Measurements from ENCODE around the gene AK3. TPM values are rescaled to one million over a fixed set of nuclear protein-coding genes. Genes with fewer than 3 reads are reported as not detected.

AK3 gene
- polyA plus RNA-seq, 2 donors = 36.0 to 39.0 TPM

DNA sequence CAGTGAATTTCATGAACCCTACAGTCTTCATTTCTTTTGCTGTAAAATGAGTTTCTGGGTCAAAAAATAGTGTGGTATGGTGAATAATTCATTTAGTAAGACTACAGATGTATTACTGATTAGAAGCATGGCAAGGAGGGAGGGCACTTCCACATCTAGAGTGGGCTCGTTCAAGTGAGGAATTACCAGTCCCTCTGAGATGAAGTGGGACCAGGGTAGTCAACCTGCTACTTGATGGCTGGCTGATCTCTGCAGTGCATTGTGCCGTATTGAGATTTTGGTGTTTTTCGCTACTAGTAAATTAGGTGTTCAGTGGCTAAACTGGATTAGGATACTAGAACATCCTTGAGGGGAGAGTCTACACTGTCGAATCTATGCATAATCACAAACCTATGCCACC is 50.9 kb downstream of the AK3 start:
- no peaks in the 10 kb centered on the region for H3K9me3 ChIP-seq (ENCODE audit: control insufficient read depth in 2 of 2, insufficient read depth in 1 of 2, low read depth in 1 of 2, low read length in 1 of 2)
- 90 to 91% methylated on average over 4 of the region's 4 CpGs for WGBS, 2 donors
- no peaks in the 10 kb centered on the region for H3K27me3 ChIP-seq (ENCODE audit: control insufficient read depth in 1 of 2, insufficient read depth in 2 of 2, low read length in 2 of 2)
- no peak overlapping the region for H3K4me3 ChIP-seq (ENCODE audit: low read depth in 1 of 2, low read length in 2 of 2)
- H3K4me1 ChIP-seq (ENCODE audit: control insufficient read depth in 2 of 2, insufficient read depth in 2 of 2, low read length in 1 of 2) = peaks cover 0 to 3% of the 10 kb centered on the region in 2 donors
- peaks cover 0 to 4% of the 10 kb centered on the region in 2 donors for H3K36me3 ChIP-seq (ENCODE audit: control insufficient read depth in 2 of 2, insufficient read depth in 2 of 2, low read length in 1 of 2)
- no peak overlapping the region for H3K27ac ChIP-seq (ENCODE audit: low read depth in 2 of 2, low read length in 1 of 2)

GRCh38 chr9:4689687-4690104 is 51.3 kb downstream of the AK3 start:
- Histone ChIP-seq H3K9me3 (ENCODE audit: control insufficient read depth in 2 of 2, insufficient read depth in 1 of 2, low read depth in 1 of 2, low read length in 1 of 2) (no peaks in the 10 kb centered on the region), H3K4me1 (ENCODE audit: control insufficient read depth in 2 of 2, insufficient read depth in 2 of 2, low read length in 1 of 2) (peaks cover 0 to 3% of the 10 kb centered on the region in 2 donors), H3K4me3 (ENCODE audit: low read depth in 1 of 2, low read length in 2 of 2) (no peak overlapping the region), H3K27ac (ENCODE audit: low read depth in 2 of 2, low read length in 1 of 2) (no peak overlapping the region), H3K27me3 (ENCODE audit: control insufficient read depth in 1 of 2, insufficient read depth in 2 of 2, low read length in 2 of 2) (no peaks in the 10 kb centered on the region), H3K36me3 (ENCODE audit: control insufficient read depth in 2 of 2, insufficient read depth in 2 of 2, low read length in 1 of 2) (peaks cover 0 to 4% of the 10 kb centered on the region in 2 donors)
- 61 to 70% methylated on average over 1 of the region's 1 CpG for WGBS, 2 donors

DNA sequence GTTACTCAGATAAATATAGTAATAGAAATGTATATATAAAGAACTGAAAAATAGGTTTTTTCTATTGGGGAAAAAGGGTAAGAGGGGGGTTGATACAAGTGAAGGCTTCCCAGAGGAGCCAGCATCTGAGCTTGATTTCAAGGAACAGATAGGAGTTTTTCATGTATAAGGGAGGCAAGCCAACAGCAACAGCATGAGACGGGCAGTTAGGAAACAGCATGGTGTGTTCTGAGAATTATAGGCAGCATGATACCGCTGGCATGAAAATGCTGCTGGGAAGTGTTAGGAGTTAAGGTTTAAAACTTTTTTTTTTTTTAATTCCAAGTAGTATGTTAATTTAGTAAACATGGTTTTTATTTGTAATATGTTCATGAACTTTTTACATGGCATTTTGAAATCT is 52.0 kb downstream of the AK3 start:
- H3K4me3 ChIP-seq (ENCODE audit: low read depth in 1 of 2, low read length in 2 of 2) = no peak overlapping the region
- H3K36me3 ChIP-seq (ENCODE audit: control insufficient read depth in 2 of 2, insufficient read depth in 2 of 2, low read length in 1 of 2) = peaks cover 0 to 4% of the 10 kb centered on the region in 2 donors
- peak overlapping the region in 1 of 2 donors; percentile 25 for H3K27ac ChIP-seq (ENCODE audit: low read depth in 2 of 2, low read length in 1 of 2)
- 37 to 84% methylated on average over 2 of the region's 2 CpGs for WGBS, 2 donors
- no peaks in the 10 kb centered on the region for H3K9me3 ChIP-seq (ENCODE audit: control insufficient read depth in 2 of 2, insufficient read depth in 1 of 2, low read depth in 1 of 2, low read length in 1 of 2)
- H3K4me1 ChIP-seq (ENCODE audit: control insufficient read depth in 2 of 2, insufficient read depth in 2 of 2, low read length in 1 of 2) = peaks cover 0 to 3% of the 10 kb centered on the region in 2 donors
- no peaks in the 10 kb centered on the region for H3K27me3 ChIP-seq (ENCODE audit: control insufficient read depth in 1 of 2, insufficient read depth in 2 of 2, low read length in 2 of 2)

DNA sequence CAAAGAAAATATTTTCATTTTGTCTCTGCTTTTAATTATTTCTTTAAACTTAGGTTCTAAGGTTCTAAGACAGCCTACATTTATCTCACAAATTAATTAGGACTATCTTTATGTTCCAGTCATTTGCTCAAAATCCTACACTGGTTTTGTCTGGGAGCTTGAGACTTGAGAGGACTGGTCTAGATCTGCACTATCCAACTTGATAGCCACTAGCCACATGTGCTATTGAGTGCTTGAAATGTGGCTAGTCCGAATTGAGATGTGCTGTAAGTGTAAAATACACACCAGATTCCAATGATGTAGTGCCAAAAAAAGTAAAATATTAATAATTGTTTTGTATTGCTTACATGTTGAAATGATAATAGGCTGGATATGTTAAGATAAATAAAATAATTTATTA is 54.4 kb downstream of the AK3 start:
- no peak overlapping the region for H3K27ac ChIP-seq (ENCODE audit: low read depth in 2 of 2, low read length in 1 of 2)
- H3K27me3 ChIP-seq (ENCODE audit: control insufficient read depth in 1 of 2, insufficient read depth in 2 of 2, low read length in 2 of 2) = no peaks in the 10 kb centered on the region
- H3K36me3 ChIP-seq (ENCODE audit: control insufficient read depth in 2 of 2, insufficient read depth in 2 of 2, low read length in 1 of 2) = peaks cover 0 to 4% of the 10 kb centered on the region in 2 donors
- no peaks in the 10 kb centered on the region for H3K9me3 ChIP-seq (ENCODE audit: control insufficient read depth in 2 of 2, insufficient read depth in 1 of 2, low read depth in 1 of 2, low read length in 1 of 2)
- WGBS, 2 donors = 72 to 73% methylated on average over 1 of the region's 1 CpG
- peaks cover 0 to 3% of the 10 kb centered on the region in 2 donors for H3K4me1 ChIP-seq (ENCODE audit: control insufficient read depth in 2 of 2, insufficient read depth in 2 of 2, low read length in 1 of 2)
- H3K4me3 ChIP-seq (ENCODE audit: low read depth in 1 of 2, low read length in 2 of 2) = no peak overlapping the region

- no peaks in the 10 kb centered on the region for H3K27me3 ChIP-seq (ENCODE audit: control insufficient read depth in 1 of 2, insufficient read depth in 2 of 2, low read length in 2 of 2)
- H3K4me3 ChIP-seq (ENCODE audit: low read depth in 1 of 2, low read length in 2 of 2) = no peak overlapping the region
- 76% methylated on average over 4 of the region's 4 CpGs for whole genome bisulfite sequencing, 2 donors
- peaks cover 0 to 3% of the 10 kb centered on the region in 2 donors for H3K4me1 ChIP-seq (ENCODE audit: control insufficient read depth in 2 of 2, insufficient read depth in 2 of 2, low read length in 1 of 2)
- H3K9me3 ChIP-seq (ENCODE audit: control insufficient read depth in 2 of 2, insufficient read depth in 1 of 2, low read depth in 1 of 2, low read length in 1 of 2) = no peaks in the 10 kb centered on the region
- peaks cover 0 to 4% of the 10 kb centered on the region in 2 donors for H3K36me3 ChIP-seq (ENCODE audit: control insufficient read depth in 2 of 2, insufficient read depth in 2 of 2, low read length in 1 of 2)
- no peak overlapping the region for H3K27ac ChIP-seq (ENCODE audit: low read depth in 2 of 2, low read length in 1 of 2)
These were observed 54.9 kb downstream of the AK3 start for GRCh38 chr9:4686112-4686511.

DNA sequence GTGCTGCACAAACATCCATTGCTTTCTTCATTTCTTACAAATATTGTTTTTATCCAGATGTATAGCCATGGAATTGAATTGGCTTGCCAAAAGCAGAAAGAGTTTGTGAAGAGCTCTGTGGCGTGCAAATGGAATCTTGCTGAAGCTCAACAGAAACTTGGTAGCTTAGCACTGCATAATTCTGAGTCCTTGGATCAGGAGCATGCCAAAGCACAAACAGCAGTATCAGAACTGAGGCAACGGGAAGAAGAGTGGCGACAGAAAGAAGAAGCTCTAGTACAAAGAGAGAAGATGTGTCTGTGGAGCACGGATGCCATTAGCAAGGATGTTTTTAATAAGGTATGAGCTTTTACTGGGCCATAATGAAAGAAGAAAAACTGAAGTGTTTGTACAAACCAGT is 56.2 kb downstream of the AK3 start:
- no peaks in the 10 kb centered on the region for H3K9me3 ChIP-seq (ENCODE audit: control insufficient read depth in 2 of 2, insufficient read depth in 1 of 2, low read depth in 1 of 2, low read length in 1 of 2)
- H3K27me3 ChIP-seq (ENCODE audit: control insufficient read depth in 1 of 2, insufficient read depth in 2 of 2, low read length in 2 of 2) = no peaks in the 10 kb centered on the region
- no peak overlapping the region for H3K4me3 ChIP-seq (ENCODE audit: low read depth in 1 of 2, low read length in 2 of 2)
- no peak overlapping the region for H3K27ac ChIP-seq (ENCODE audit: low read depth in 2 of 2, low read length in 1 of 2)
- WGBS, 2 donors = 80 to 82% methylated on average over 4 of the region's 4 CpGs
- H3K36me3 ChIP-seq (ENCODE audit: control insufficient read depth in 2 of 2, insufficient read depth in 2 of 2, low read length in 1 of 2) = peaks cover 0 to 4% of the 10 kb centered on the region in 2 donors
- H3K4me1 ChIP-seq (ENCODE audit: control insufficient read depth in 2 of 2, insufficient read depth in 2 of 2, low read length in 1 of 2) = no peaks in the 10 kb centered on the region

DNA sequence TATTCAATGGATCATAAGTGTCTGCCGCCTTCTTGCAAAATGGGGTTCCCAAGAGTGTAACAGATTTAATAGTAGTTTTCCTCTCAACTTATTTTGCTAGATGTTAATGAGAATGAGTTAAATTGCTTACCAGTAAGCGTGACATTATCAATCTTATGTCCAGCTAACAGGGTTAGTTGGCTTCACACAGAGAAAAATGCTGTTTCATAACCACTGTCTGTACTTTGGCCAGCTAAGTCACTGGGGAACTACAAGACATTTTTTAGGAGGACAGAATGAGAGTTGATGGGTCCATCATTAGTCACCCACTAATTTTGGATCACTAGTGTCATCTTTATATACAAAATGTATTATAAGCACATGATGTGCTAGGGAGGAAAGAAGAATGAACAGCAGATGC is 60.3 kb downstream of the AK3 start:
- peak overlapping the region in 1 of 2 donors; percentile 88 for H3K4me3 ChIP-seq (ENCODE audit: low read depth in 1 of 2, low read length in 2 of 2)
- H3K4me1 ChIP-seq (ENCODE audit: control insufficient read depth in 2 of 2, insufficient read depth in 2 of 2, low read length in 1 of 2) = no peaks in the 10 kb centered on the region
- H3K9me3 ChIP-seq (ENCODE audit: control insufficient read depth in 2 of 2, insufficient read depth in 1 of 2, low read depth in 1 of 2, low read length in 1 of 2) = no peaks in the 10 kb centered on the region
- no peaks in the 10 kb centered on the region for H3K36me3 ChIP-seq (ENCODE audit: control insufficient read depth in 2 of 2, insufficient read depth in 2 of 2, low read length in 1 of 2)
- no peaks in the 10 kb centered on the region for H3K27me3 ChIP-seq (ENCODE audit: control insufficient read depth in 1 of 2, insufficient read depth in 2 of 2, low read length in 2 of 2)
- 34 to 35% methylated on average over 2 of the region's 2 CpGs for WGBS, 2 donors
- no peak overlapping the region for H3K27ac ChIP-seq (ENCODE audit: low read depth in 2 of 2, low read length in 1 of 2)

- peak overlapping the region; percentile 84 to 88 for H3K4me3 ChIP-seq (ENCODE audit: low read depth in 1 of 2, low read length in 2 of 2)
- H3K9me3 ChIP-seq (ENCODE audit: control insufficient read depth in 2 of 2, insufficient read depth in 1 of 2, low read depth in 1 of 2, low read length in 1 of 2) = no peaks in the 10 kb centered on the region
- H3K27me3 ChIP-seq (ENCODE audit: control insufficient read depth in 1 of 2, insufficient read depth in 2 of 2, low read length in 2 of 2) = no peaks in the 10 kb centered on the region
- peak overlapping the region; percentile 98 to 100 for H3K27ac ChIP-seq (ENCODE audit: low read depth in 2 of 2, low read length in 1 of 2)
- whole genome bisulfite sequencing, 2 donors = 0 to 1% methylated on average over 10 of the region's 10 CpGs
- H3K36me3 ChIP-seq (ENCODE audit: control insufficient read depth in 2 of 2, insufficient read depth in 2 of 2, low read length in 1 of 2) = no peaks in the 10 kb centered on the region
- no peaks in the 10 kb centered on the region for H3K4me1 ChIP-seq (ENCODE audit: control insufficient read depth in 2 of 2, insufficient read depth in 2 of 2, low read length in 1 of 2)
These were observed 60.9 kb downstream of the AK3 start for GRCh38 chr9:4680173-4680525.

- H3K36me3 ChIP-seq (ENCODE audit: control insufficient read depth in 2 of 2, insufficient read depth in 2 of 2, low read length in 1 of 2) = no peaks in the 10 kb centered on the region
- peak within 1 kb of the TSS; percentile 84 to 88 for H3K4me3 ChIP-seq (ENCODE audit: low read depth in 1 of 2, low read length in 2 of 2)
- no peaks in the 10 kb centered on the region for H3K9me3 ChIP-seq (ENCODE audit: control insufficient read depth in 2 of 2, insufficient read depth in 1 of 2, low read depth in 1 of 2, low read length in 1 of 2)
- no peaks in the 10 kb centered on the region for H3K27me3 ChIP-seq (ENCODE audit: control insufficient read depth in 1 of 2, insufficient read depth in 2 of 2, low read length in 2 of 2)
- 0% methylated on average over 66 of the region's 66 CpGs for WGBS, 2 donors
- H3K4me1 ChIP-seq (ENCODE audit: control insufficient read depth in 2 of 2, insufficient read depth in 2 of 2, low read length in 1 of 2) = no peaks in the 10 kb centered on the region
- peak within 1 kb of the TSS; percentile 98 to 100 for H3K27ac ChIP-seq (ENCODE audit: low read depth in 2 of 2, low read length in 1 of 2)
These were observed 61.5 kb downstream of the AK3 start, which contains the start of gene CDC37L1 for GRCh38 chr9:4679268-4680172. TSS of gene CDC37L1 (plus strand) at chr9:4679569. CDS start at chr9:4679768, 199 bp downstream.
